22Rv1 (cell line): Measurements from ENCODE around the gene KRTAP10-2.

Experiments
- H3K27ac ChIP-seq: fragments of 450-650 bp; 2 replicates; pipeline ENCODE4 v1.5.1; 2017
- ZFX ChIP-seq: fragments of 450-650 bp; IDR thresholded peaks from 2 replicates; pipeline ENCODE4 v1.6.1; 2017; ENCODE audit warnings: antibody characterized with exemption, borderline replicate concordance
- TF ChIP-seq, protein P1 (sequence below): fragments of 450-650 bp; IDR thresholded peaks from 2 replicates; pipeline ENCODE4 v1.5.1; 2017; ENCODE audit warnings: mild to moderate bottlenecking

KRTAP10-2 gene

DNA sequence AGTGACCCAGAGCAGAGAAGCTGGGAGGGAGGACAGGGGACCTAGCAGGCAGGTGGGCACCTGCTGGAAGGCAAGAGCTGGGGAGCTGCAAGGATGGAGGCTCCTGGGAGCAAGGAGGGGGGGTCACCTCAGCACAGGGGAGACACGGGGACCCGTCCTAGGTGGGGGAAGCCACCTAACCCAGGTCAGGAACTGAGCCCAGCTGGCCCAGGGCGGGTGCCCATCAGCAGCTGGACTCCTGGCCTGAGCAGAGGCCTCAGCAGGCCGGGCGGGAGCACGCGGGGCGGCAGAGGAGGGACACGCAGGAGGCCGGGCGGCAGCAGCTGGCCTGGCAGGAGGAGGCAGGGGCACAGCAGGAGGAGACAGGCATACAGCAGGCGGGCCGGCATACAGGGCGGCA lies 12.3 kb downstream of the KRTAP10-2 start:
- TF ChIP-seq, protein P1, sequence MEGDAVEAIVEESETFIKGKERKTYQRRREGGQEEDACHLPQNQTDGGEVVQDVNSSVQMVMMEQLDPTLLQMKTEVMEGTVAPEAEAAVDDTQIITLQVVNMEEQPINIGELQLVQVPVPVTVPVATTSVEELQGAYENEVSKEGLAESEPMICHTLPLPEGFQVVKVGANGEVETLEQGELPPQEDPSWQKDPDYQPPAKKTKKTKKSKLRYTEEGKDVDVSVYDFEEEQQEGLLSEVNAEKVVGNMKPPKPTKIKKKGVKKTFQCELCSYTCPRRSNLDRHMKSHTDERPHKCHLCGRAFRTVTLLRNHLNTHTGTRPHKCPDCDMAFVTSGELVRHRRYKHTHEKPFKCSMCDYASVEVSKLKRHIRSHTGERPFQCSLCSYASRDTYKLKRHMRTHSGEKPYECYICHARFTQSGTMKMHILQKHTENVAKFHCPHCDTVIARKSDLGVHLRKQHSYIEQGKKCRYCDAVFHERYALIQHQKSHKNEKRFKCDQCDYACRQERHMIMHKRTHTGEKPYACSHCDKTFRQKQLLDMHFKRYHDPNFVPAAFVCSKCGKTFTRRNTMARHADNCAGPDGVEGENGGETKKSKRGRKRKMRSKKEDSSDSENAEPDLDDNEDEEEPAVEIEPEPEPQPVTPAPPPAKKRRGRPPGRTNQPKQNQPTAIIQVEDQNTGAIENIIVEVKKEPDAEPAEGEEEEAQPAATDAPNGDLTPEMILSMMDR: no peak
- TF ChIP-seq ZFX: no peak
- no peak overlapping the region for H3K27ac ChIP-seq

DNA sequence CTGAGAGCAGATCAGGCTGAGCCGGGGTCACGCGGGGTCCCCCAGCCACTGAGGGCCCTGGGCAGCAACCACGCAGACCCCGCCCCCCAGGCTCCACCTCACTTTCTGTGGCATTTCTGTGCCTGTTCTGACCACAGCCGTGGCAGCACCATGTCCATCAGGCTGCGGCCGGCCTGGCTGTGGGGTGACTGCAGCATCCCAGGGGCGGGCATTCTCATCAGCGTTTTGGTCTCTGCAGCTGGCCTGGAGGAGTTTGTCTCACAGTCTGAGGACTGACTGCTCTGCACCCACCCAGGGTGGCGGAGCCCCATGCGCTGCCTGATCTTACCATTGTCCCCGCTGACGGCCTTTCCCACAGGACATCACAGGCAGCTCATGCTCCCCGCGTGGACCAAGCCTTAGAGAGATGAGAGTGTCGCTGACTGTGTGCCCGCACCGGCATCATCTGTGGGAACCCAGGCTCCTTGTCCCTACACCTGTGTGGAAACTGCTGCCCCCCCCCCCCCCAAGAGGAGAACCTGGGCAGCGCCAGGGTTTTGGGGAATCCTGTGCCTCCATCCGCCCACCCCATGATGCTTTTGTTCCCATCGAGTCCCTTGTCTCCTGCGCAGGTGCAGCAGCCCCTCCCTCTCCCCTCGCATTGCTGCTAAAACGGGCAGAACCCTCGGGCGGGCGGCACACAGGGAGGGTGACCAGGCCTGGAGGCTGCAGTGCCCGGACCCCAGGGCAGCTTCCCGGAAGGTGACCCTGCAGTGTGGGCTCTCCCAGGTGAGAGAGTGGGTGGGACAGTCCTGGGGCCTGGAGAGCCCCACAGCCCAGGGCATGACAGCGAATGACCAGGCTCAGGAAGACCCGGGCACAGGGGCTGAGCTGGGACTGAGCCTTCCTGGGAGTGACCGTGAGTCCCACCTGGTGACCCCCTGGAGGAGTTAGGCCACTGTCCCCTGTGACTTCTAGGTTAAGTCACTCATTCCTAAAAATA lies 13.1 kb downstream of the KRTAP10-2 start:
- H3K27ac ChIP-seq: no peak overlapping the region
- TF ChIP-seq, protein P1: no peak
- TF ChIP-seq ZFX: no peak

DNA sequence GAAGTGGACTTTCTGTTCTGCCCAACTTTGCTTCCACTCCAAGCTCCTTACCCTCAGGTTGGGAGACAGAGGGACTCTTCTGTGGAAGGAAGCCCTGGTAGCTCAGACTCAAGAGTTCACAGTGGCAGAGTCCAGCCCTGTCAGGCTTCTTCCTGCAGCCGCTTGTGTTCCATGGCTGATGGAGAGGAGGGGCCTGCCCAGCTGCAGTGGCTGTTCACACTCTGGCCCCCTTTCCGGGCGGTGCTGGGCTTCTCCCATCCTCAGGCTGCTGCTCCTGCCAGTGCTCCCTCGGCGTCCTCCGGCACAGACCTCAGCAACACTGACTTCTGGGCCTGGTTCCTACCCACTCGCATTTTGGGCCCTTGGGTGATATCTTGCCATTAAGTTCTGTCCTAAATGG lies 15.3 kb downstream of the KRTAP10-2 start:
- TF ChIP-seq, protein P1: no peak
- no peak for TF ChIP-seq ZFX
- no peak overlapping the region for H3K27ac ChIP-seq

DNA sequence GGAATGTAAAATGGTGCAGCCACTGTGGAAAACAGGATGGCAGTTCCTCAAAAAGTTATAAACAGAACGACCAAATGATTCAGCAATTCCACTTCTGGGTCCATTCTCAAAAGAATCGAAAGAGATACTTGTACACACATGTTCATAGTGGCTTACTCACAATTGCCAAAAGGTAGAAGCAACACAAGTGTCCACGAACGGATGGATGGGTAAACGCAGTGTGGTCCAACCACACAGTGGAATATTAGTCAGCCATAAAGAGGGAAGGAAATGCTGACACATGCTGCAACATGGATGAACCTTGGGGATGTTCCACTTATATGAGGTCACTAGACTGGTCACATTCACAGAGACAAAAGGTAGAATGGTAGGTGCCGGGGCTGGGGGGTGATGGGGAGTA lies 16.6 kb downstream of the KRTAP10-2 start:
- H3K27ac ChIP-seq: no peak overlapping the region
- TF ChIP-seq, protein P1: no peak
- no peak for TF ChIP-seq ZFX

DNA sequence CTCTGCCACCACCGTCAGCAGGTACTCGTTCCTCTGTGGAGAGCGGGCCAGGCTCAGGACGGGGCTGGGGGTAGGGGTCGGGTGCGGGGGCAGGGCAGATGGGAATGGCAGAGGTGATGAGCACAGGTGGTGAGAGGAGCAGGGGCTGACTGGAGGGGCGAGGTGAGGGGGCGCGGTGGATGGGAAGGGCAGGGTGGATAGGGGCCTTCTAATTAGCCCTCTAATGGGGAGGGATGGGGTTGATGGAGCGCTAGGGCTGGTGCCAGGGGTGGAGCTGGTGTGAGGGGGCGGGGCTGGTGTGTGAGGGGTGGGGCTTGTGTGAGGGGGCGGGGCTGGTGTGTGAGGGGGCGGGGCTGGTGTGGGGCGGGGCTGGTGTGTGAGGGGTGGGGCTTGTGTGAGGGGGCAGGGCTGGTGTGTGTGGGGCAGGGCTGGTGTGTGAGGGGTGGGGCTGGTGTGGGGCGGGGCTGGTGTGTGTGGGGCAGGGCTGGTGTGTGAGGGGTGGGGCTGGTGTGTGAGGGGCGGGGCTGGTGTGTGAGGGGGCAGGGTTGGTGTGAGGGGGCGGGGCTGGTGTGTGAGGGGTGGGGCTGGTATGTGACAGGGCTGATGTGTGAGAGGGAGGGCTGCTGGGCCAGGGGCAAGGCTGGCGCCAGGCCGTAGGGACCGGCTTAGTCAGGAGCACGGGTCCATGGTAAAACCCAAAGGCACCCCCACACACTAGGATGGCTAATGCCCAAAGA lies 17.2 kb downstream of the KRTAP10-2 start:
- H3K27ac ChIP-seq: no peak overlapping the region
- no peak for TF ChIP-seq ZFX
- TF ChIP-seq, protein P1: no peak

DNA sequence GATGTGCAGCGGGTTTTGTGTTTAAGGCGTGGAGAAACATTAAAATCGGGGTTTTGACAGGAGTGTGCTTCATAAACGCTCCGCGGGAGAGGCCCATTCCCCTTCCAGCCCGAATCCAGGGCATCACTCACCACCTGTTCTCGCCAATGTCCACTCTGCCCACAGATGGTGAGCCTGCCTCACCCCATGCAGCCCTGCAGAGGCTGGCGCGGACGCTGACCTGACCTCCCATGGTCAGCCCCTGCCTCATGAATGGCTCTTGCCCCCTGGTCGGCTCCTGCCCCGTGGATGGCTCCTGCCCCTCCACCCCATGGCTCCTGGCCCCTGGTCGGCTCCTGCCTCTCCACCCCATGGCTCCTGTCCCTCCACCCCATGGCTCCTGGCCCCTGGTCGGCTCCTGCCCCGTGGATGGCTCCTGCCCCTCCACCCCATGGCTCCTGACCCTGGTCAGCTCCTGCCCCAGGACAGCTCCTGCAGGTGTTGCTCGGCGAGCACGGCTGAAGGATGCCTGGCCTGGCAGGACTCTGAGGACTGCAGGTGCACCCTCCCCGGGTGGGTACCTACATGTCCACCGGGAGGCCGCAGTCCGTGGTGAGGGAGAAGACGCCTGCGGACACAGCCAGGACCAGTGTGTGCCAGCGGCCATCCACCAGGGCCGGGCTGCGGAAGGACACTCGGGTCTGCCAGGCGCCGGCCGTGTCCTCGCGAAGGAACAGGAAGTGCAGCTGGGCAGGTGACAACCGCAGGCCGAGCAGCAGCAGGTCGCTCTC lies 18.0 kb downstream of the KRTAP10-2 start:
- no peak overlapping the region for H3K27ac ChIP-seq
- TF ChIP-seq, protein P1: no peak
- TF ChIP-seq ZFX: no peak
